HG03280 (cell line): Measurements from ENCODE around the gene CFLAR.
"Not testable (repeated sequence)": the region's sequence is repeated elsewhere in the genome, so short reads cannot be mapped to it uniquely, and the experiment has no call there.

ENCODE experiments used
- ATAC-seq: cut with Tn5 transposase; IDR thresholded peaks from one replicate; pipeline ENCODE4 v1.9.1; 2021; ENCODE audit warnings: mild to moderate bottlenecking, moderate library complexity; ENCODE audit not compliant: unreplicated experiment

CFLAR gene

GRCh38 chr2:201116115-201116958 lies at the start of gene CFLAR:
Gene CFLAR (plus strand): TSS chr2:201116164. CDS start chr2:201129866, 13,702 bp downstream.
- ATAC-seq: peak; percentile 34

- ATAC-seq: peak; percentile 14
Measured at GRCh38 chr2:201070948-201071478, 45.0 kb upstream of the CFLAR start.

GRCh38 chr2:201071479-201072200 lies 44.3 kb upstream of the CFLAR start, which contains the start of the genes HYCC2 and NDUFB3:
Gene HYCC2 (minus strand): TSS chr2:201071671. CDS start chr2:201024009, 47,662 bp downstream.
Gene NDUFB3 (plus strand): TSS chr2:201072001. CDS start chr2:201078883, 6,882 bp downstream.
- peak; percentile 99 for ATAC-seq

GRCh38 chr2:201072201-201072530 lies 43.8 kb upstream of the CFLAR start:
- ATAC-seq: no peak

GRCh38 chr2:201073071-201073470 lies 42.9 kb upstream of the CFLAR start:
- ATAC-seq: no peak

GRCh38 chr2:201074996-201075395 lies 41.0 kb upstream of the CFLAR start:
- ATAC-seq: no peak

GRCh38 chr2:201084863-201085262 lies 31.1 kb upstream of the CFLAR start:
- no peak for ATAC-seq

GRCh38 chr2:201090574-201090973 lies 25.4 kb upstream of the CFLAR start:
- no peak for ATAC-seq

GRCh38 chr2:201093573-201093972 lies 22.4 kb upstream of the CFLAR start:
- no peak for ATAC-seq

GRCh38 chr2:201100497-201100896 lies 15.5 kb upstream of the CFLAR start:
- ATAC-seq: no peak

- no peak for ATAC-seq
Measured at GRCh38 chr2:201105759-201106158, 10.2 kb upstream of the CFLAR start.

GRCh38 chr2:201107624-201108023 lies 8.3 kb upstream of the CFLAR start:
- no peak for ATAC-seq

GRCh38 chr2:201108341-201108740 lies 7.6 kb upstream of the CFLAR start:
- no peak for ATAC-seq

- ATAC-seq: no peak
Measured at GRCh38 chr2:201109186-201109585, 6.8 kb upstream of the CFLAR start.

GRCh38 chr2:201110615-201111014 lies 5.3 kb upstream of the CFLAR start:
- ATAC-seq: no peak

- no peak for ATAC-seq
Measured at GRCh38 chr2:201111096-201111495, 4.9 kb upstream of the CFLAR start.

- ATAC-seq: no peak
Measured at GRCh38 chr2:201114350-201114749, 1.6 kb upstream of the CFLAR start.

- ATAC-seq: no peak
Measured at GRCh38 chr2:201114846-201115245, 1.1 kb upstream of the CFLAR start.

- ATAC-seq: no peak
Measured at GRCh38 chr2:201116959-201117734, 1.2 kb downstream of the CFLAR start.

- not testable (repeated sequence) for ATAC-seq
Measured at GRCh38 chr2:201117735-201118094, 1.8 kb downstream of the CFLAR start.
